Stimulated activated memory B cell treated with anti-CD40 and anti-IgM and Interleukin-4, amounts not matched to agents 10 μg/mL and 1 μg/mL and 100 μg/mL, for 72 hours (primary cell): Measurements from ENCODE around the gene AP1B1.
"Not testable (repeated sequence)": the region's sequence is repeated elsewhere in the genome, so short reads cannot be mapped to it uniquely, and the experiment has no call there.

Experiments
- ATAC-seq: fragments of 150-1000 bp; cut with Tn5 transposase; 2 replicates; pipeline ENCODE4 v1.10.0; 2021
- H3K27ac Mint-ChIP-seq: one replicate; pipeline ENCODE4 v1.8.0; 2022; ENCODE audit warnings: mild to moderate bottlenecking, mixed read lengths
- H3K27me3 Mint-ChIP-seq: one replicate; pipeline ENCODE4 v1.8.0; 2022; ENCODE audit warnings: mixed read lengths
- H3K36me3 Mint-ChIP-seq: one replicate; pipeline ENCODE4 v1.8.0; 2022; ENCODE audit warnings: mixed read lengths
- H3K4me1 Mint-ChIP-seq: one replicate; pipeline ENCODE4 v1.8.0; 2022; ENCODE audit warnings: mixed read lengths
- H3K4me3 Mint-ChIP-seq: one replicate; pipeline ENCODE4 v1.8.0; 2022; ENCODE audit warnings: mild to moderate bottlenecking, moderate library complexity, mixed read lengths
- H3K9me3 Mint-ChIP-seq: one replicate; pipeline ENCODE4 v1.8.0; 2022; ENCODE audit warnings: mixed read lengths

The AP1B1 gene

GRCh38 chr22:29376705-29377104 is 11.7 kb downstream of the AP1B1 start:
- not testable (repeated sequence) for ATAC-seq, H3K4me3 Mint-ChIP-seq, H3K27me3 Mint-ChIP-seq, H3K9me3 Mint-ChIP-seq
- Mint-ChIP-seq H3K27ac (peak overlapping the region; percentile 68), H3K4me1 (peaks cover 65% of the 10 kb centered on the region), H3K36me3 (peaks cover 79% of the 10 kb centered on the region)

- no peak overlapping the region for H3K4me3 Mint-ChIP-seq
- no peaks in the 10 kb centered on the region for H3K27me3 Mint-ChIP-seq
- peaks cover 65% of the 10 kb centered on the region for H3K4me1 Mint-ChIP-seq
- H3K27ac Mint-ChIP-seq, result peak overlapping the region; percentile 68
- H3K36me3 Mint-ChIP-seq, result peaks cover 75% of the 10 kb centered on the region
- ATAC-seq, result no peak
- no peaks in the 10 kb centered on the region for H3K9me3 Mint-ChIP-seq
Observed at GRCh38 chr22:29375398-29376076, 12.8 kb downstream of the AP1B1 start.

GRCh38 chr22:29374806-29375205 is 13.6 kb downstream of the AP1B1 start:
- peaks cover 65% of the 10 kb centered on the region for H3K4me1 Mint-ChIP-seq
- H3K27me3 Mint-ChIP-seq, ATAC-seq, H3K4me3 Mint-ChIP-seq, H3K9me3 Mint-ChIP-seq: not testable (repeated sequence)
- H3K27ac Mint-ChIP-seq, result peak overlapping the region; percentile 68
- peaks cover 74% of the 10 kb centered on the region for H3K36me3 Mint-ChIP-seq

GRCh38 chr22:29374401-29374800 is 14.0 kb downstream of the AP1B1 start:
- H3K4me1 Mint-ChIP-seq, result peaks cover 63% of the 10 kb centered on the region
- H3K36me3 Mint-ChIP-seq, result peaks cover 73% of the 10 kb centered on the region
- no peak overlapping the region for H3K27ac Mint-ChIP-seq
- H3K9me3 Mint-ChIP-seq, result no peaks in the 10 kb centered on the region
- no peak for ATAC-seq
- H3K4me3 Mint-ChIP-seq, result no peak overlapping the region
- H3K27me3 Mint-ChIP-seq, result no peaks in the 10 kb centered on the region

GRCh38 chr22:29370537-29370936 is 17.8 kb downstream of the AP1B1 start:
- peaks cover 74% of the 10 kb centered on the region for H3K36me3 Mint-ChIP-seq
- H3K27ac Mint-ChIP-seq, result peak overlapping the region; percentile 42
- ATAC-seq, result no peak
- no peak overlapping the region for H3K4me3 Mint-ChIP-seq
- peaks cover 59% of the 10 kb centered on the region for H3K4me1 Mint-ChIP-seq
- H3K9me3 Mint-ChIP-seq, result no peaks in the 10 kb centered on the region
- H3K27me3 Mint-ChIP-seq, result no peaks in the 10 kb centered on the region

- no peak overlapping the region for H3K27ac Mint-ChIP-seq
Observed at GRCh38 chr22:29369460-29369859, 18.9 kb downstream of the AP1B1 start.

GRCh38 chr22:29359469-29359868 is 28.9 kb downstream of the AP1B1 start:
- H3K36me3 Mint-ChIP-seq, result peaks cover 57% of the 10 kb centered on the region

More at GRCh38 chr22:29369460-29369859, 18.9 kb downstream of the AP1B1 start:
- Mint-ChIP-seq H3K9me3 (no peaks in the 10 kb centered on the region), H3K27me3 (no peaks in the 10 kb centered on the region), H3K4me1 (peaks cover 66% of the 10 kb centered on the region), H3K4me3 (no peak overlapping the region), H3K36me3 (peaks cover 71% of the 10 kb centered on the region)
- no peak for ATAC-seq

GRCh38 chr22:29357193-29357890 is 31.0 kb downstream of the AP1B1 start:
- H3K4me3 Mint-ChIP-seq, ATAC-seq, H3K9me3 Mint-ChIP-seq, H3K27ac Mint-ChIP-seq, H3K27me3 Mint-ChIP-seq: not testable (repeated sequence)
- Mint-ChIP-seq H3K36me3 (peaks cover 75% of the 10 kb centered on the region), H3K4me1 (peaks cover 14% of the 10 kb centered on the region)

More at GRCh38 chr22:29359469-29359868, 28.9 kb downstream of the AP1B1 start:
- no peaks in the 10 kb centered on the region for H3K27me3 Mint-ChIP-seq
- no peak overlapping the region for H3K4me3 Mint-ChIP-seq
- H3K4me1 Mint-ChIP-seq, result peaks cover 25% of the 10 kb centered on the region
- H3K27ac Mint-ChIP-seq, result peak overlapping the region; percentile 35
- H3K9me3 Mint-ChIP-seq, result no peaks in the 10 kb centered on the region
- no peak for ATAC-seq

- ATAC-seq, result no peak
- Mint-ChIP-seq H3K27ac (no peak overlapping the region), H3K27me3 (no peaks in the 10 kb centered on the region), H3K9me3 (no peaks in the 10 kb centered on the region), H3K4me1 (no peaks in the 10 kb centered on the region), H3K36me3 (peaks cover 70% of the 10 kb centered on the region), H3K4me3 (no peak overlapping the region)
Observed at GRCh38 chr22:29353860-29354259, 34.5 kb downstream of the AP1B1 start.

GRCh38 chr22:29353286-29353685 is 35.1 kb downstream of the AP1B1 start:
- Mint-ChIP-seq H3K36me3 (peaks cover 70% of the 10 kb centered on the region), H3K4me3 (no peak overlapping the region), H3K27ac (peak overlapping the region; percentile 30), H3K4me1 (no peaks in the 10 kb centered on the region), H3K9me3 (no peaks in the 10 kb centered on the region), H3K27me3 (no peaks in the 10 kb centered on the region)
- no peak for ATAC-seq

GRCh38 chr22:29352778-29353177 is 35.6 kb downstream of the AP1B1 start:
- H3K27me3 Mint-ChIP-seq, result no peaks in the 10 kb centered on the region
- H3K27ac Mint-ChIP-seq, result peak overlapping the region; percentile 30
- no peaks in the 10 kb centered on the region for H3K4me1 Mint-ChIP-seq
- no peak overlapping the region for H3K4me3 Mint-ChIP-seq
- H3K36me3 Mint-ChIP-seq, result peaks cover 71% of the 10 kb centered on the region
- H3K9me3 Mint-ChIP-seq, result no peaks in the 10 kb centered on the region
- ATAC-seq, result no peak

- no peaks in the 10 kb centered on the region for H3K4me1 Mint-ChIP-seq
- H3K36me3 Mint-ChIP-seq, result peaks cover 79% of the 10 kb centered on the region
- H3K27me3 Mint-ChIP-seq, result no peaks in the 10 kb centered on the region
- no peaks in the 10 kb centered on the region for H3K9me3 Mint-ChIP-seq
- no peak for ATAC-seq
- peak overlapping the region; percentile 17 for H3K27ac Mint-ChIP-seq
- no peak overlapping the region for H3K4me3 Mint-ChIP-seq
Observed at GRCh38 chr22:29351891-29352290, 36.5 kb downstream of the AP1B1 start.

GRCh38 chr22:29351042-29351441 is 37.3 kb downstream of the AP1B1 start:
- no peaks in the 10 kb centered on the region for H3K4me1 Mint-ChIP-seq
- H3K4me3 Mint-ChIP-seq, result no peak overlapping the region
- H3K9me3 Mint-ChIP-seq, result no peaks in the 10 kb centered on the region
- no peak for ATAC-seq
- peaks cover 78% of the 10 kb centered on the region for H3K36me3 Mint-ChIP-seq
- H3K27ac Mint-ChIP-seq, result peak overlapping the region; percentile 17
- H3K27me3 Mint-ChIP-seq, result no peaks in the 10 kb centered on the region

GRCh38 chr22:29348956-29349355 is 39.4 kb downstream of the AP1B1 start:
- no peak overlapping the region for H3K4me3 Mint-ChIP-seq
- H3K27me3 Mint-ChIP-seq, result no peaks in the 10 kb centered on the region
- H3K27ac Mint-ChIP-seq, result no peak overlapping the region
- H3K36me3 Mint-ChIP-seq, result peaks cover 71% of the 10 kb centered on the region
- H3K4me1 Mint-ChIP-seq, result no peaks in the 10 kb centered on the region
- H3K9me3 Mint-ChIP-seq, result no peaks in the 10 kb centered on the region
- ATAC-seq, result no peak

GRCh38 chr22:29348041-29348440 is 40.3 kb downstream of the AP1B1 start:
- H3K27me3 Mint-ChIP-seq, result no peaks in the 10 kb centered on the region
- no peaks in the 10 kb centered on the region for H3K4me1 Mint-ChIP-seq
- no peak for ATAC-seq
- no peak overlapping the region for H3K27ac Mint-ChIP-seq
- H3K9me3 Mint-ChIP-seq, result no peaks in the 10 kb centered on the region
- H3K4me3 Mint-ChIP-seq, result no peak overlapping the region
- peaks cover 65% of the 10 kb centered on the region for H3K36me3 Mint-ChIP-seq

GRCh38 chr22:29346659-29347058 is 41.7 kb downstream of the AP1B1 start:
- no peak overlapping the region for H3K27ac Mint-ChIP-seq
- no peaks in the 10 kb centered on the region for H3K9me3 Mint-ChIP-seq
- ATAC-seq, result no peak
- no peak overlapping the region for H3K4me3 Mint-ChIP-seq
- H3K36me3 Mint-ChIP-seq, result peaks cover 73% of the 10 kb centered on the region
- no peaks in the 10 kb centered on the region for H3K27me3 Mint-ChIP-seq
- no peaks in the 10 kb centered on the region for H3K4me1 Mint-ChIP-seq
